Stimulated activated CD4-positive, alpha-beta T cell treated with anti-CD3 and anti-CD28 coated beads, Interleukin-15, amount 100 ng/mL, for 24 hours (primary cell): ENCODE results near the gene LITAF.
A peak's percentile ranks its signal among the peaks of the same experiment; 100 is the strongest.
"Not testable (repeated sequence)": the region's sequence is repeated elsewhere in the genome, so short reads cannot be mapped to it uniquely, and the experiment has no call there.

Source experiments
- DNase-seq: peaks from one replicate; pipeline ENCODE4 v3.0.0-alpha.2; 2020

LITAF gene

GRCh38 chr16:11597235-11598095, 10.7 kb upstream of the LITAF start:
- no peak for DNase-seq

GRCh38 chr16:11596572-11597226, 10.0 kb upstream of the LITAF start:
- no peak for DNase-seq

DNA sequence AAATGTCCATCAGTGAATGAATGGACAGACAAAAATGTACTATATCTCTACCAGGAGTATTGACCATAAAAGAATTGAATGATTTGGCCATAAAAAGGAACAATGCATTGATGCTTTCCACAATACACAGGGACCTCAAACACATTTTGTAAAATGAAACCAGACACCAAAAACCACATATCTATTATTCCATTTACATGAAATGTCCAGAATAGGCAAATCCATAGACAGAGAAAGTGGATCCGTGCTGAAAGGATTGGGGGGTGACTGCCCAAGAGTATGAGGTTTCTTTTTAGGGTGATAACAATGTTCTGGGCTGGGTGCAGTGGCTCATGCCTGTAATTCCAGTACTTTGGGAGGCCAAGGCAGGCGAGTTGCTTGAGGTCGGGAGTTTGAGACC, 6.9 kb upstream of the LITAF start:
- DNase-seq: no peak

DNA sequence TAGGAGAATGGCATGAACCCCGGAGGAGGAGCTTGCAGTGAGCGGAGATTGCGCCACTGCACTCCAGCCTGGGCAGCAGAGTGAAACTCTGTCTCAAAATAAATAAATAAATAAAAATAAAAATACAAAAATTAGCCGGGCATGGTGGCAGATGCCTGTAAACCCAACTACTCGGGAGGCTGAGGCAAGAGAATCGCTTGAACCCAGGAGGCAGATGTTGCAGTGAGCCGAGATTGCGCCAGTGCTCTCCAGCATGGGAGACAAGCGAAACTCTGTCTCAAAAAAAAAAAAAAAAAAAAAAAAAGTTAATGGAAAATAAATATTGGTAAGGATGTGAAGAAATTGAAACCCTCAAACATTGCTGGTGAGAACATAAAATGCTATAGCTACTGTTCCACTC, 6.4 kb upstream of the LITAF start:
- DNase-seq: not testable (repeated sequence)

DNA sequence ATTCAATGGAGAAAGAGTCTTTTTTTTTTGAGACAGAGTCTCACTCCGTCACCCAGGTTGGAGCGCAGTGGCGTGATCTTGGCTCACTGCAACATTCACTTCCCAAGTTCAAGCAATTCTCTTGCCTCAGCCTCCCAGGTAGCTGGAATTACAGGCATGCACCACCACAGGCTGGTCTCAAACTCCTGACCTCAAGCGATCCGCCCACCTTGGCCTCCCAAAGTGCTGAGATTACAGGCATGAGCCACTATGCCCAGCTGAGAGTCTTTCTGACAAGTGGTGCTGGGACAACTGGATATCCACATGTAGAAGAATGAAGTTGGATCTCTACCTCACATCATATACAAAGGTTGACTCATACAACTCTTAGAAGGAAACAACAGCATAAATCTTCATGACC, 4.9 kb upstream of the LITAF start:
- not testable (repeated sequence) for DNase-seq

- DNase-seq: no peak
These were observed 2.5 kb upstream of the LITAF start for GRCh38 chr16:11589198-11589550.

DNA sequence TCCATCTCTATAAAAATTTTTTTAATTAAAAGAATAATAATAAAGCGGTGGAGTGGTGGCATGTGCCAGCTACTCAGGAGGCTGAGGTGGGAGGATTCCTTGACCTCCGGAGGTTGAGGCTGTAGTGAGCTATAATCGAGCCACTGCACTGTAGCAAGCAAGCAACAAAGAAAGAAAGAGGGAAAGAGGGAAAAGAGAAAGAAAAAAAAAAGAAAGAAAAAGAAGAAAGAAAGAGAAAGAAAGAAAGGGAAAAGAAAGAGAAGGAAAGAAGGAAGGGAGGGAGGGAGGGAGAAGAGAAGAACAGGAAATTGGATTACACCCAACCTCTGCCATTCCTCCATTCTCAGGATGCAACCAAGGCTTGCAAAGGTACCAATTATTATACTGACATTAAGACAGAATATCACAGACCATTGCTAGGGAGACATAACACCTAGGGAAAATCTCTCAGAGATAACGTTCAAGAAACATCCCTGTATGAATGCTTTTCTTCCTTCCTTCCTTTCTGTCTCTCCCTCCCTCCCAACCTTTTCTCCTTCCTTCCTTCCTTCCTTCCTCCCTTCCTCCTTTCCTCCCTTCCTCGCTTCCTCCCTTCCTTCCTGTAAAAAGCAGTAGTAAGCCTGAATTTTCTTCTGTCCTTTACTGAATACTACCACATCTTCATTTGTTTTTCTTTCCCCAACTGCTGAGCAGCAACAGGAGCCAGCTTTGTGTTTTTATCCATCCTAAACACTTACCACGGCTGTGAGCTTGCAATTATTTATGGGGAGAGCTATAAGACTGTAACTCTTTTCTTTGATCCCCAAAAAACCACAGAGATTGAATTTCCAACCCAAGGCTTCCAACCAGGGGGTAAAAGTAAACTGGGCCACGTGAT, 1.8 kb upstream of the LITAF start:
- DNase-seq: no peak

DNA sequence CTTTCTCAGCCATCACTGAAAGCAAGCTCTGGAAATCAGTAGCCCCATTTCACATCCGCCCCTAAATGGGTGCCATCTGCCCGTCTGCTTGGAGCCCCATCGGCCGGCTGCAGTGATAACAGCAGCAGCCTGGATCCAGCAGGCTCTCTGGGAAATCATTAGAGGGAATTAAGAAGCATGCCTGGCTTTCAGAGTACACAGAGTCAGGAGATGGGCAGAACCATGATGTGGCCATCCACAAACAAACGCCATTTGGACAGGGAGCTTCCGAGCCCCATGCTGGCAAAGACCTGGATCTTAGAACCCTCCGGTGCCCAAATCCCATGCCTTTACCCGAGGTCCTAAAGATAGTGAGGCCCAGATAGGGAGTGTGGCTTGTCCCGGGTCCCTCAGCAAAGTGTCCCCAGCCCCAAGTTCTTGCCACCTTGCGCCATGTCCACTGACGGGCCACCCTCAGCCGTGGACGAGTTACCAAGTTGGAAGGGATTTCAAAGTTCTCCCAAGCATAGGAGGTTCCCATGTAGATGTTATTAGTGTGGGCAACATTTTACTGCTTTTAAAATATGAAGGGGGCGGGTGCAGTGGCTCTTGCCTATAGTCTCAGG, 1.0 kb upstream of the LITAF start:
- no peak for DNase-seq

GRCh38 chr16:11586378-11586855, 302 bp downstream of the LITAF start:
- DNase-seq: no peak

DNA sequence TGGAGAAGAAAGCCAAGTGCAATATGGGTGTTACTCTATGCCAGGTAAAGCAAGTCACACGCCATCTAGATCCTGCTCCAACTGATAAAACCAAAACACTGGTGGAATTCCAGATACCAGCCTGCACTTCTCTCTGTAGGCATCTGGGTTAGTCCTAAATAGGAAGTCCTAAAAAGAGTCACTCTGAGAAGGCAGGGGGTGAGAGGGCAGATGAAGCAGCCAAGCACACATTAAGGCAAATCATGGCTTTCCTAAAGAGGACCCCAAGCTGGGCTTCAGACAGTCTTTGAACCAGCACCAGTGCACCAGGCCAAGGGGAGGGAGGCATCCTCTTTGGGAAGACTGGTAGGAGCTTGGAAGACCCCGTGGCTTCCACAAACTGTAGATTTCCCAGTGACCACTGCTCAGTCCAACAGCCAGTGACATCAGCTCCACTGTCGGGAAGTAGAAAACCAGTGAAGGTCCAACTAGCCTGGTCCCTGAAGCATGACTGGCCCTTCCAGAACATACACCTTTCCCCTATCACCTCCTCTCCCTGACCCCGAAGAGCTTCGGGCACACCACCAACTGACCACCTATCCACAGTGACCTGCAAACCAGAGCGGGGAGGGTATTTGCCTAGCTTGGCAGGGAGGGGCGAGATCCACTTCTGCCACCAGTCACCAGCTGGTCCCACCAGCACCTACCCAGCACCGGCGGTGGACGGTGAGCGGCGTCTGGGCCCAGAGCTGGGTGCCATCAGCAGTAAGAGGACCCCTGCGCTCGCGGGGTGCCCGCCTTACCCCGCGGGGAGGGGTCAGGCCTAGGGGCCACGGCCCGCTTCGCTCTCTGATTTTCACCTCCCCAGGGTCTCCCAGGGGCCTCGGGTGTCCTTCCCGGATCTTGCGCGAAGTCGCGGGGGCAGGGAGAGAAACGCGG, 1.0 kb downstream of the LITAF start:
- peak; percentile 38 for DNase-seq

- peak; percentile 19 for DNase-seq
These were observed 2.7 kb downstream of the LITAF start for GRCh38 chr16:11583889-11584565.

GRCh38 chr16:11583166-11583565, 3.6 kb downstream of the LITAF start:
- DNase-seq: no peak

DNA sequence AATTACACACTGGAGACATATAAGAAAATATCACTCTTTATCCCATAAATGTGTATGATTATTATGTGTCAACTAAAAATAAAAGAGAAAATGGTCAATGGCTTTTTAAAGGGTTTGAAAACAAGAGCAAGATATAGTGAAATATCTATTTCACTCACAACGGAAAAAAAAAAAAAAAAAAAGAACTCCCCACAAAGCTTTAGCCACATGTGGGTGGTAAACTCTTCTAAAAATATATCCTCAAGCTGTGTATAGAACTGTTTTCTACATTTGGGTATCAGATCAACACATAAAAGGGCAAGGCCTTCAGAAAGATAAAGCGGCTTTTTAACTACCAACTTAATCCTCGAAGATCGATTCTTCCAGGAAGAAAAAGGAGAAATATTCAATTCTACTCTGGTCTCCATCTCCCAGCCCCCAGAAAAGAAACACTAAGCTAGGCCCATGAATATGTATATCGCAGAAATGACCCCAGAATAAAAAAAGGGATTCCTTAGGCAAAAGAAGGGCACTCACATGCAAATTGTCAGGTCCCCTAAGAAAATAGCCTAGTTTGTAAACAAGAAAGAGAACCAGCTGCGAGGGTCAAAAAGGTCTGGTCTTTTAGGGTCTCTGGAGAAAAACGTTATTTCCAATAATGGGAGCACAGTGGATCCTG, 4.4 kb downstream of the LITAF start:
- no peak for DNase-seq

- DNase-seq: no peak
These were observed 5.0 kb downstream of the LITAF start for GRCh38 chr16:11581678-11582077.

GRCh38 chr16:11580451-11581086, 6.2 kb downstream of the LITAF start:
- DNase-seq: no peak

- not testable (repeated sequence) for DNase-seq
These were observed 9.4 kb downstream of the LITAF start for GRCh38 chr16:11577290-11577660.

DNA sequence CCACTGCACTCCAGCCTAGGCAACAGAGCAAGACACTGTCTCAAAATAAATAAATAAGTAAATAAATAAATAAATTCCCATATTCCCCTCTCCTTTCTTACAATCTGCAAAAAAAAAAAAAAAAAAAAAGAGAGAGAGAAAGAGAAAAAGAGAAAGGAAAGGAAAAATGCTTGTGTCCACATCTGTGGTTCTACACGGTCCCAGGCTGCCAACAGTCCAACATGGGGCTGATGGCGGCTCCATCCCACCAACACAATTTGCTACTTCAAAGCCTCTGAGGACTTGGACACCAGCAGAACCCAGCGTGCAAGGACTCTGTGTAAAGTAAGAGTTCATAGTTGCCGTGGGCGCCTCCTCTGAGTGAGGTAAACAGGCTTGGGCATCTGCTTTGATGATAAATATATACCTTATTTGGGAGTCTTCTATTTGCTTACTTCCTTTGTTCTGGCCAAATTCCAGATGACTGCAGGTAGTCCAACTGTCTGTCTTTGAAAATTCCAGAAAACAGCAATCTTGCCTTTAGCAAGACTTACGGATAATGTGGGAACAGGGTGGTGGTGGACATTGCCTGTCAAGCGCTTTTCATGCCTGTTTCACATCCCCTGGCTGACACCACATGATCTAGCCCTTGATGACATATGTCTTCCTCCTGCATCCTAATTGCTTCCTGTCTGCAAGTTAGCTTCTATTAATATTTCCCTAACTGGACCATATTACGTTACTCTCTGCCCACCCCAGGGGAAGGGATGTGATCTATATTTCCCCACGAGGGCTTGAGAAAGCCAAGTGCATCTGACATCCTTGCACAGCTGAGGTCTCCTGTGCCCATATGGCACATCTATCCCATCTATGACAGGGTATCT, 10.1 kb downstream of the LITAF start:
- no peak for DNase-seq

GRCh38 chr16:11575223-11575589, 11.5 kb downstream of the LITAF start:
- DNase-seq: no peak

GRCh38 chr16:11572301-11572995, 14.3 kb downstream of the LITAF start:
- no peak for DNase-seq
